HG02840 (cell line): ENCODE measurements around the gene HOXB5.

Experiments
- ATAC-seq: cut with Tn5 transposase; IDR thresholded peaks from one replicate; pipeline ENCODE4 v1.9.1; 2021; ENCODE audit warnings: mild to moderate bottlenecking, moderate library complexity, moderate number of reproducible peaks; ENCODE audit not compliant: unreplicated experiment, low FRiP score

The HOXB5 gene

GRCh38 chr17:48551596-48552465, 41.7 kb downstream of the HOXB5 start:
- no peak for ATAC-seq

- ATAC-seq = no peak
Measured at GRCh38 chr17:48551214-48551555, 42.4 kb downstream of the HOXB5 start.

- ATAC-seq = no peak
Measured at GRCh38 chr17:48550502-48551213, 42.9 kb downstream of the HOXB5 start.

- no peak for ATAC-seq
Measured at GRCh38 chr17:48549914-48550501, 43.6 kb downstream of the HOXB5 start.

- no peak for ATAC-seq
Measured at GRCh38 chr17:48549281-48549630, 44.3 kb downstream of the HOXB5 start.

- no peak for ATAC-seq
Measured at GRCh38 chr17:48548523-48549280, 44.9 kb downstream of the HOXB5 start.

- ATAC-seq = no peak
Measured at GRCh38 chr17:48547808-48548522, 45.6 kb downstream of the HOXB5 start.

- ATAC-seq = no peak
Measured at GRCh38 chr17:48546924-48547807, 46.4 kb downstream of the HOXB5 start.

- ATAC-seq = no peak
Measured at GRCh38 chr17:48546137-48546923, 47.2 kb downstream of the HOXB5 start.

GRCh38 chr17:48545539-48545938, 48.0 kb downstream of the HOXB5 start:
- ATAC-seq = no peak

GRCh38 chr17:48545022-48545375, 48.6 kb downstream of the HOXB5 start, which contains the start of gene HOXB2:
Gene HOXB2, minus strand, starts transcription at chr17:48545109. Its CDS starts 198 bp downstream, at chr17:48544911.
- no peak for ATAC-seq

- ATAC-seq = no peak
Measured at GRCh38 chr17:48544349-48545021, 49.1 kb downstream of the HOXB5 start.

GRCh38 chr17:48543854-48544348, 49.7 kb downstream of the HOXB5 start:
- ATAC-seq = no peak

- ATAC-seq = no peak
Measured at GRCh38 chr17:48543107-48543853, 50.3 kb downstream of the HOXB5 start.

- ATAC-seq = no peak
Measured at GRCh38 chr17:48542698-48543106, 50.9 kb downstream of the HOXB5 start.

- ATAC-seq = no peak
Measured at GRCh38 chr17:48542114-48542656, 51.4 kb downstream of the HOXB5 start.
